ENCODE results near the gene GMCL1. TPM values are rescaled to one million over a fixed set of nuclear protein-coding genes. Genes with fewer than 3 reads are reported as not detected.

GMCL1 gene
- total and polyA plus RNA-seq, 3 experiments from 2014 or later = 15.5 to 38.4 (median 17.6) TPM

DNA sequence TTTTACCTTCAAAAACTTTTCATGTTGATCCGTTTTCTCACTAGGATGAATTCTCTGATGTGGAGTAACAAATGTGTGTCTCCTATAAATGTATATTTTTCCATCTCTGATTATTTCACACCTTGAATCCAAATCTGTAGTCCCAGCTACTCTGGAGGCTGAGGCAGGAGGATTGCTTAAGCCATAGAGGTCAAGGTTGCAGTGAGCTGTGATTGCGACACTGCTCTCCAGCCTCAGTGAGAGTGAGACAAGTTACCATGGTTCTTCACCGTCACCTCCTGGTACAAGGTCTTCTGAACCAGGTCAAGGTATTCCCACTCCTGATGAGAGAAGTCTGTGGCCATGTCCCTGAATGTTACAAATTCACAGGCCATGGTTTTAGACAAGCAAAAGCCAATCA, 15.1 kb downstream of the GMCL1 start:
- no peaks in the 10 kb centered on the region for H3K27me3 Mint-ChIP-seq
- H3K4me3 Mint-ChIP-seq = no peak overlapping the region
- H3K36me3 Mint-ChIP-seq = peaks cover 0 to 68% (median 22%) of the 10 kb centered on the region in 3 donors
- CTCF ChIA-PET = no interaction called here
- Histone ChIP-seq H3K4me3 (ENCODE audit: low read length) (no peak overlapping the region), H3K4me1 (ENCODE audit: insufficient read depth, low read length) (no peaks in the 10 kb centered on the region), H3K27me3 (ENCODE audit: insufficient read depth, low read length, poor library complexity, severe bottlenecking) (no peaks in the 10 kb centered on the region), H3K9me3 (ENCODE audit: low read length) (no peaks in the 10 kb centered on the region), H3K36me3 (ENCODE audit: insufficient read depth, low read length) (peaks cover 4% of the 10 kb centered on the region), H3K27ac (ENCODE audit: low read depth, low read length) (no peak overlapping the region)
- no peaks in the 10 kb centered on the region for H3K9me3 Mint-ChIP-seq
- no peak for DNase-seq
- H3K27ac Mint-ChIP-seq = no peak overlapping the region
- POLR2A ChIA-PET = no interaction called here
- peaks cover 0 to 8% (median 0%) of the 10 kb centered on the region in 3 donors for H3K4me1 Mint-ChIP-seq

DNA sequence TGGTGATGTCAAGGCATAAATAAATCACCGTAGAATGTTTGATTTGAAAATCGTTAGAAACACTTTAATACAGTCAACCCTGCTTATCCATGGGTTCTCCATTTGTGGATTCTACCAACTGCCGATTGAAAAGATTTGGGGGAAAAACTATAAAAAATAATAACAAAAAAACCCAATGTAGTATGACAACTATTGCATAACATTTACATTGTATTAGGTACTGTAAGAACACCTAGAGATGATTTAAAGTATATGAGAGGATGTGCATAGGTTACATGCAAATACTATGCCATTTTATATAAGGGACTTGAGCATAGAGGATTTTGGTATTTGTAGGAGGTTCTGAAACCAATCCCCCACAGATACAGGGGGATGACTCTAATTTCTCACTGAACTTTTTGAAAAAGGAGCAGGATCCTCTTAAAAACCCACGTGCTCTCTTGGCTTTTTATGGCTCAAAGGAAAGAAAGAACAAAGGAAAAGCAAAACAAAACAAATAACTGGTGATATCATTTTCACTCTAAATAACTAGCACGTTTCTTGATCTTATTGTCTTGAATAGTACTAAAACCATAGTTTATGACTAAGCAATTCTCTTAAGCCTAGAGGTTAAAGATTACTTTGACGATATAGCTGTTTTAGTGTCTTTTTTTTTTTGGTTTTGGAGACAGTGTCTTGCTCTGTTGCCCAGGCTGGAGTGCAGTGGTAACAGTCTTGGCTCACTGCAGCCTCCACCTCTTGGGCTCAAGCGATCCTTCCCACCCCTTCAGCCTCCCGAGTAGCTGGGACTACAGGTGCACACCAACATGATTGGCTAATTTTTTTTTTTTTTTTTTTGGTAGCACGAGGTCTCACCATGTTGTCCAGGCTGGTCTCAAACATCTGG, 17.0 kb downstream of the GMCL1 start:
- H3K4me3 ChIP-seq (ENCODE audit: low read length) = no peak overlapping the region
- H3K4me1 ChIP-seq (ENCODE audit: insufficient read depth, low read length) = no peaks in the 10 kb centered on the region
- peaks cover 4 to 71% (median 17%) of the 10 kb centered on the region in 3 donors for H3K36me3 Mint-ChIP-seq
- peak overlapping the region in 2 of 8 donors; percentile 17 to 19 for H3K27ac Mint-ChIP-seq
- no peak for DNase-seq
- peak overlapping the region in 1 of 7 donors; percentile 41 for H3K4me3 Mint-ChIP-seq
- H3K27me3 Mint-ChIP-seq = no peaks in the 10 kb centered on the region
- H3K9me3 Mint-ChIP-seq = no peaks in the 10 kb centered on the region
- CTCF ChIA-PET = no interaction called here
- H3K36me3 ChIP-seq (ENCODE audit: insufficient read depth, low read length) = peaks cover 10% of the 10 kb centered on the region
- H3K9me3 ChIP-seq (ENCODE audit: low read length) = no peaks in the 10 kb centered on the region
- H3K27me3 ChIP-seq (ENCODE audit: insufficient read depth, low read length, poor library complexity, severe bottlenecking) = no peaks in the 10 kb centered on the region
- no peak overlapping the region for H3K27ac ChIP-seq (ENCODE audit: low read depth, low read length)
- peaks cover 0 to 6% (median 0%) of the 10 kb centered on the region in 3 donors for H3K4me1 Mint-ChIP-seq
- POLR2A ChIA-PET = no interaction called here

DNA sequence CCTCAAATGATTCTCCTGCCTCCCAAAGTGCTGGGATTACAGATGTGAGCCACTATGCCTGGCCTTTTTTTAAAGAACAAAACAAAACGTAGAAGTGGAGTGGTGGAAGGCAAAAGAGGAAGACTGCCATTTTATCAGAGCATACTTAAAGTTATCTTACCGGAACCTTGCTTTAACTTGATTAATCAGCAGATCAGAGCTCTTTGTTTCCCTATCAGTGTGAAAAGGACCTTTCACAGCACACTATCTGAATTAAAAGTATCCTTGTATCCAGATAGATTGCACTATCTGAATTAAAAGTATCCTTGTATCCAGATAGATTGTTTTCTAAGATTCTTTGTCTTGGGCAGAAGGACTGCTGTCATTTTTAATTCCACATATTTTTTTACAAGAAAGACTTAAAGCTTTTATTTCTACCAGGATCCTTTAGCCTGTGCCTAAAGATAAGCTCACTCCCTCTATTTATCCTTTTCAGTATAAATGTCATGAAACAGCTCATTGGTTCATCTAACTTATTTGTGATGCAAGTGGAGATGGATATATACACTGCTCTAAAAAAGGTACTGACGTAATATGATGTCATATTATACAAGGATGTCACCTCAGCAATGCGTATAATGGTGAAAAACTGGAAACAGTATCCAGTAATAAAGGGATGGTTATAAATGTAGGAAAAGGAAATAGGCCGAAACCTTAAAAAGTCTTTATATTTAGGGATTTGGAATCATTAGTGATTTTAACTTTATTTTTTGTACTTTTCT, 17.8 kb downstream of the GMCL1 start:
- POLR2A ChIA-PET = no interaction called here
- H3K27ac Mint-ChIP-seq = peak overlapping the region in 3 of 8 donors; percentile 17 to 32 (median 19)
- no peak overlapping the region for H3K4me3 ChIP-seq (ENCODE audit: low read length)
- no peak overlapping the region for H3K27ac ChIP-seq (ENCODE audit: low read depth, low read length)
- no peaks in the 10 kb centered on the region for H3K4me1 ChIP-seq (ENCODE audit: insufficient read depth, low read length)
- no peaks in the 10 kb centered on the region for H3K27me3 ChIP-seq (ENCODE audit: insufficient read depth, low read length, poor library complexity, severe bottlenecking)
- CTCF ChIA-PET = interaction anchor here (0.5 kb wide), 1 partner anchor 210 kb away, joined by 3 read pairs; no protein-coding TSS in a partner anchor
- peaks cover 14% of the 10 kb centered on the region for H3K36me3 ChIP-seq (ENCODE audit: insufficient read depth, low read length)
- no peaks in the 10 kb centered on the region for H3K27me3 Mint-ChIP-seq
- peaks cover 4 to 70% (median 14%) of the 10 kb centered on the region in 3 donors for H3K36me3 Mint-ChIP-seq
- H3K9me3 Mint-ChIP-seq = no peaks in the 10 kb centered on the region
- no peaks in the 10 kb centered on the region for H3K9me3 ChIP-seq (ENCODE audit: low read length)
- H3K4me1 Mint-ChIP-seq = no peaks in the 10 kb centered on the region
- H3K4me3 Mint-ChIP-seq = no peak overlapping the region
- DNase-seq = no peak

- no peak overlapping the region for H3K4me3 Mint-ChIP-seq
- Histone ChIP-seq H3K27ac (ENCODE audit: low read depth, low read length) (no peak overlapping the region), H3K4me1 (ENCODE audit: insufficient read depth, low read length) (no peaks in the 10 kb centered on the region), H3K9me3 (ENCODE audit: low read length) (no peaks in the 10 kb centered on the region), H3K4me3 (ENCODE audit: low read length) (no peak overlapping the region), H3K27me3 (ENCODE audit: insufficient read depth, low read length, poor library complexity, severe bottlenecking) (no peaks in the 10 kb centered on the region), H3K36me3 (ENCODE audit: insufficient read depth, low read length) (peaks cover 14% of the 10 kb centered on the region)
- H3K27ac Mint-ChIP-seq = peak overlapping the region in 1 of 8 donors; percentile 33
- ChIA-PET CTCF (interaction anchor here (0.5 to 1.4 kb wide), 2 partner anchors 16 to 209 kb away, joined by 3 read pairs; no protein-coding TSS in a partner anchor), POLR2A (no interaction called here)
- no peaks in the 10 kb centered on the region for H3K4me1 Mint-ChIP-seq
- no peak for DNase-seq
- H3K9me3 Mint-ChIP-seq = no peaks in the 10 kb centered on the region
- H3K27me3 Mint-ChIP-seq = no peaks in the 10 kb centered on the region
- H3K36me3 Mint-ChIP-seq = peaks cover 4 to 74% (median 14%) of the 10 kb centered on the region in 3 donors
These were observed 18.8 kb downstream of the GMCL1 start for GRCh38 chr2:69848186-69848790.

- Mint-ChIP-seq H3K27me3 (no peaks in the 10 kb centered on the region), H3K4me3 (no peak overlapping the region), H3K9me3 (no peaks in the 10 kb centered on the region), H3K4me1 (no peaks in the 10 kb centered on the region), H3K27ac (peak overlapping the region in 1 of 8 donors; percentile 46), H3K36me3 (peaks cover 0 to 51% (median 6%) of the 10 kb centered on the region in 3 donors)
- POLR2A ChIA-PET = no interaction called here
- H3K4me3 ChIP-seq (ENCODE audit: low read length) = no peak overlapping the region
- DNase-seq = no peak
- no peaks in the 10 kb centered on the region for H3K27me3 ChIP-seq (ENCODE audit: insufficient read depth, low read length, poor library complexity, severe bottlenecking)
- H3K9me3 ChIP-seq (ENCODE audit: low read length) = no peaks in the 10 kb centered on the region
- no peaks in the 10 kb centered on the region for H3K36me3 ChIP-seq (ENCODE audit: insufficient read depth, low read length)
- CTCF ChIA-PET = interaction anchor here (1.4 kb wide), 1 partner anchor 9 kb away, joined by 4 read pairs; no protein-coding TSS in a partner anchor
- no peak overlapping the region for H3K27ac ChIP-seq (ENCODE audit: low read depth, low read length)
- no peaks in the 10 kb centered on the region for H3K4me1 ChIP-seq (ENCODE audit: insufficient read depth, low read length)
These were observed 28.8 kb downstream of the GMCL1 start for GRCh38 chr2:69858261-69858660.

DNA sequence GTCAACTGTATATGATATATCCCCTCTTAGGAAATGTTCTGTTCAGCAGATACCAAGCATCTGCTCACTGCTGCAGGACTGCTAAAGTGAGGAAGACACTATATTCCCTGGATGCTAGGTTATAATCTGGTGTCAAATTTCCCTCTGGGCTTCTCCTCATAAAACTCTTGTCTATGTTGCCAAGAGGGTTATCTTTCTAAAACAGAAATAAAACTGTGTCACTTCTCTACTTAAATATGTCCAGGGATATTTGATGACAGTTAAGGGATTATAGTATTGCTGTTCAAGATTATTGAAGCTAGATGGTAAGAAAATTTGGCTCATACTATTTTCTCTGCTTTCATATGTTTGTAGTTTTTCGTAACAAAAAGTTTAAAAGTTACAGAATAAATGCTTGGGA, 33.8 kb downstream of the GMCL1 start:
- Mint-ChIP-seq H3K9me3 (no peaks in the 10 kb centered on the region), H3K27me3 (no peaks in the 10 kb centered on the region), H3K4me1 (no peaks in the 10 kb centered on the region), H3K4me3 (no peak overlapping the region), H3K27ac (no peak overlapping the region), H3K36me3 (peaks cover 9 to 57% (median 11%) of the 10 kb centered on the region in 3 donors)
- H3K27me3 ChIP-seq (ENCODE audit: insufficient read depth, low read length, poor library complexity, severe bottlenecking) = no peaks in the 10 kb centered on the region
- H3K27ac ChIP-seq (ENCODE audit: low read depth, low read length) = no peak overlapping the region
- CTCF ChIA-PET = interaction anchor here (0.7 to 2.1 kb wide), 3 partner anchors 14 to 300 kb away, joined by 3 to 6 read pairs (median 3); no protein-coding TSS in a partner anchor
- no peak for DNase-seq
- POLR2A ChIA-PET = no interaction called here
- H3K4me1 ChIP-seq (ENCODE audit: insufficient read depth, low read length) = no peaks in the 10 kb centered on the region
- H3K4me3 ChIP-seq (ENCODE audit: low read length) = no peak overlapping the region
- peaks cover 18% of the 10 kb centered on the region for H3K36me3 ChIP-seq (ENCODE audit: insufficient read depth, low read length)
- H3K9me3 ChIP-seq (ENCODE audit: low read length) = no peaks in the 10 kb centered on the region

GRCh38 chr2:69888451-69888850, 59.0 kb downstream of the GMCL1 start:
- peaks cover 5% of the 10 kb centered on the region for H3K4me1 ChIP-seq (ENCODE audit: insufficient read depth, low read length)
- no peaks in the 10 kb centered on the region for H3K9me3 ChIP-seq (ENCODE audit: low read length)
- no peaks in the 10 kb centered on the region for H3K27me3 ChIP-seq (ENCODE audit: insufficient read depth, low read length, poor library complexity, severe bottlenecking)
- H3K36me3 ChIP-seq (ENCODE audit: insufficient read depth, low read length) = no peaks in the 10 kb centered on the region
- no peak overlapping the region for H3K4me3 ChIP-seq (ENCODE audit: low read length)
- no peak for DNase-seq
- Mint-ChIP-seq H3K27me3 (no peaks in the 10 kb centered on the region), H3K4me3 (no peak overlapping the region), H3K9me3 (peaks cover 0 to 5% (median 0%) of the 10 kb centered on the region in 5 donors), H3K27ac (no peak overlapping the region), H3K36me3 (peaks cover 0 to 4% (median under 1%) of the 10 kb centered on the region in 3 donors), H3K4me1 (peaks cover 6 to 8% (median 8%) of the 10 kb centered on the region in 3 donors)
- ChIA-PET CTCF (interaction anchor here (0.8 kb wide), 1 partner anchor 8 kb away, joined by 3 read pairs; no protein-coding TSS in a partner anchor), POLR2A (no interaction called here)
- no peak overlapping the region for H3K27ac ChIP-seq (ENCODE audit: low read depth, low read length)

Measured in CD8-positive, alpha-beta memory T cell (primary cell).